H9 (cell line): ENCODE data around the gene C7orf25. TPM values are rescaled to one million over a fixed set of nuclear protein-coding genes. Genes with fewer than 3 reads are reported as not detected.

Experiments
- DNase-seq: peaks from one replicate; pipeline ENCODE4 v3.0.0-alpha.2; 2017
- H2AFZ ChIP-seq: one replicate; pipeline ENCODE4 v1.6.1; 2013; ENCODE audit warnings: mild to moderate bottlenecking, low read length, control low read depth, moderate library complexity
- H2AK5ac ChIP-seq: 2 replicates; pipeline ENCODE4 v1.6.1; 2013; ENCODE audit warnings: low read length, control low read depth, mixed read lengths; ENCODE audit not compliant: insufficient read length
- H2BK120ac ChIP-seq: one replicate; pipeline ENCODE4 v1.6.1; 2013; ENCODE audit warnings: low read depth, mild to moderate bottlenecking, low read length, control low read depth, inconsistent platforms; ENCODE audit not compliant: poor library complexity, severe bottlenecking
- H2BK12ac ChIP-seq: 2 replicates; pipeline ENCODE4 v1.6.1; 2013; ENCODE audit warnings: low read length, control low read depth, mixed read lengths, low read depth; ENCODE audit not compliant: insufficient read length
- H2BK15ac ChIP-seq: 2 replicates; pipeline ENCODE4 v1.6.1; 2013; ENCODE audit warnings: low read depth, low read length, control low read depth
- H2BK20ac ChIP-seq: one replicate; pipeline ENCODE4 v1.6.1; 2013; ENCODE audit warnings: low read depth, mild to moderate bottlenecking, low read length, control low read depth, inconsistent platforms; ENCODE audit not compliant: poor library complexity, severe bottlenecking
- H2BK5ac ChIP-seq: 2 replicates; pipeline ENCODE4 v1.6.1; 2013; ENCODE audit warnings: low read length, control low read depth, mixed read lengths; ENCODE audit not compliant: insufficient read length
- H3K14ac ChIP-seq: 2 replicates; pipeline ENCODE4 v1.6.1; 2013; ENCODE audit warnings: low read length, control low read depth; ENCODE audit not compliant: insufficient read depth
- H3K18ac ChIP-seq: 2 replicates; pipeline ENCODE4 v1.6.1; 2013; ENCODE audit warnings: low read depth, mild to moderate bottlenecking, mixed read lengths, low read length, control low read depth; ENCODE audit not compliant: insufficient read length
- H3K23ac ChIP-seq: 2 replicates; pipeline ENCODE4 v1.6.1; 2013; ENCODE audit warnings: low read length, control low read depth, mixed read lengths, low read depth; ENCODE audit not compliant: insufficient read length
- H3K23me2 ChIP-seq: 2 replicates; pipeline ENCODE4 v1.6.1; 2013; ENCODE audit warnings: low read depth, mild to moderate bottlenecking, mixed read lengths, low read length, control low read depth; ENCODE audit not compliant: insufficient read length, poor library complexity, severe bottlenecking
- H3K27ac ChIP-seq: 2 replicates; pipeline ENCODE4 v1.5.1; 2013; ENCODE audit warnings: low read length, control low read depth, mixed read lengths, low read depth; ENCODE audit not compliant: insufficient read length
- H3K27me3 ChIP-seq: 2 replicates; pipeline ENCODE4 v1.6.1; 2013; ENCODE audit warnings: low read length, control low read depth, inconsistent platforms; ENCODE audit not compliant: insufficient read depth
- H3K4ac ChIP-seq: 2 replicates; pipeline ENCODE4 v1.6.1; 2013; ENCODE audit warnings: low read depth, mild to moderate bottlenecking, control low read depth, inconsistent platforms, low read length, moderate library complexity
- H3K4me1 ChIP-seq: 2 replicates; pipeline ENCODE4 v1.6.1; 2013; ENCODE audit warnings: low read length, control low read depth, inconsistent platforms; ENCODE audit not compliant: insufficient read depth
- H3K4me2 ChIP-seq: 2 replicates; pipeline ENCODE4 v1.6.1; 2013; ENCODE audit warnings: low read length, control low read depth, mixed read lengths; ENCODE audit not compliant: insufficient read length, insufficient read depth
- H3K56ac ChIP-seq: 2 replicates; pipeline ENCODE4 v1.6.1; 2013; ENCODE audit warnings: low read depth, mild to moderate bottlenecking, mixed read lengths, low read length, control low read depth; ENCODE audit not compliant: insufficient read length
- H3K79me1 ChIP-seq: 2 replicates; pipeline ENCODE4 v1.6.1; 2013; ENCODE audit warnings: low read depth, mild to moderate bottlenecking, moderate library complexity, low read length, control low read depth, inconsistent platforms; ENCODE audit not compliant: insufficient read depth, poor library complexity, severe bottlenecking
- H3K79me2 ChIP-seq: 2 replicates; pipeline ENCODE4 v1.6.1; 2013; ENCODE audit warnings: low read length, control low read depth, inconsistent platforms; ENCODE audit not compliant: insufficient read depth
- H3K9ac ChIP-seq: 2 replicates; pipeline ENCODE4 v1.6.1; 2013; ENCODE audit warnings: low read length, control low read depth, mixed read lengths; ENCODE audit not compliant: insufficient read length; ENCODE audit errors: extremely low read depth
- H3K9me3 ChIP-seq: one replicate; pipeline ENCODE4 v1.6.1; 2013; ENCODE audit warnings: low read depth, low read length, inconsistent platforms; ENCODE audit not compliant: control insufficient read depth
- H3T11ph ChIP-seq: one replicate; pipeline ENCODE4 v1.6.1; 2013; ENCODE audit warnings: mild to moderate bottlenecking, low read length, control low read depth, inconsistent platforms
- H4K20me1 ChIP-seq: one replicate; pipeline ENCODE4 v1.6.1; 2013; ENCODE audit not compliant: control insufficient read depth, insufficient read length, insufficient read depth
- H4K5ac ChIP-seq: 2 replicates; pipeline ENCODE4 v1.6.1; 2013; ENCODE audit warnings: low read depth, mild to moderate bottlenecking, mixed read lengths, low read length, control low read depth; ENCODE audit not compliant: insufficient read length
- H4K8ac ChIP-seq: replicated peaks from 2 replicates; pipeline ENCODE4 v1.6.1; 2013; ENCODE audit warnings: low read length, control low read depth, mixed read lengths, low read depth; ENCODE audit not compliant: insufficient read length
- H4K91ac ChIP-seq: 2 replicates; pipeline ENCODE4 v1.6.1; 2013; ENCODE audit warnings: low read depth, mild to moderate bottlenecking, moderate library complexity, mixed read lengths, low read length, control low read depth; ENCODE audit not compliant: insufficient read length
- H3K27ac Mint-ChIP-seq, 3 experiments: 2 replicates in 2 of 3; 3 replicates in 1 of 3; pipeline ENCODE4 v1.8.0; 2020 to 2021; ENCODE audit warnings: mixed read lengths in 3 of 3, mild to moderate bottlenecking in 1 of 3, moderate library complexity in 1 of 3
- H3K27me3 Mint-ChIP-seq: 2 replicates; pipeline ENCODE4 v1.8.0; 2021; ENCODE audit warnings: low read depth, mild to moderate bottlenecking, moderate library complexity, mixed read lengths
- H3K36me3 Mint-ChIP-seq, 3 experiments: 2 replicates in 2 of 3; 3 replicates in 1 of 3; pipeline ENCODE4 v1.8.0; 2020 to 2021; ENCODE audit warnings: low read depth in 3 of 3, mixed read lengths in 3 of 3; ENCODE audit not compliant: insufficient read depth in 1 of 3
- H3K4me1 Mint-ChIP-seq, 2 experiments: 2 replicates each; pipeline ENCODE4 v1.8.0; 2020; ENCODE audit warnings: mixed read lengths in 2 of 2
- H3K4me3 Mint-ChIP-seq, 2 experiments: 2 replicates in 1 of 2; 3 replicates in 1 of 2; pipeline ENCODE4 v1.8.0; 2020 to 2021; ENCODE audit warnings: mild to moderate bottlenecking in 2 of 2, mixed read lengths in 2 of 2, moderate library complexity in 1 of 2
- H3K9me3 Mint-ChIP-seq, 2 experiments: 2 replicates in 1 of 2; 3 replicates in 1 of 2; pipeline ENCODE4 v1.8.0; 2020; ENCODE audit warnings: mild to moderate bottlenecking in 2 of 2, mixed read lengths in 2 of 2, moderate library complexity in 1 of 2
- CTCF ChIP-seq: fragments of 200-600 bp; sonication (generic); conservative IDR thresholded peaks from 3 replicates; pipeline ENCODE4 v1.8.0; 2021; ENCODE audit warnings: antibody characterized with exemption, mild to moderate bottlenecking
- WGBS: extraction: QIAGEN DNeasy Blood & Tissue Kit; methylation state at CpG from one replicate; pipeline ENCODE4 v1.1.7; 2013; ENCODE audit warnings: missing lambda C conversion rate, low lambda C conversion rate, mixed read lengths; ENCODE audit not compliant: insufficient read length; ENCODE audit errors: extremely low coverage; 5-methylcytosine and 5-hydroxymethylcytosine counted together
- total RNA-seq: library from RNA; stranded (reverse); gene quantifications from 2 replicates; pipeline ENCODE4 v1.2.1, GENCODE V29; 2021

The C7orf25 gene
- total RNA-seq, 1 experiment from 2014 or later = 3.8 TPM

- H2BK15ac ChIP-seq = no peak overlapping the region
- no peaks in the 10 kb centered on the region for H3K9me3 ChIP-seq
- H3K9ac ChIP-seq = no peak overlapping the region
- H2BK120ac ChIP-seq = no peak overlapping the region
- no peak overlapping the region for H3K27ac ChIP-seq
- 0 out of 5 replicates have a peak, but pooled peaks cover 0 to 2% of the 10 kb centered on the region in 2 experiments for H3K9me3 Mint-ChIP-seq
- H2AFZ ChIP-seq = no peak overlapping the region
- H4K5ac ChIP-seq = no peak overlapping the region
- H3T11ph ChIP-seq = no peak overlapping the region
- H3K23me2 ChIP-seq = no peaks in the 10 kb centered on the region
- no peak overlapping the region for H3K4ac ChIP-seq
- no peak overlapping the region for H3K56ac ChIP-seq
- no peaks in the 10 kb centered on the region for H3K4me1 ChIP-seq
- H2BK12ac ChIP-seq = no peak overlapping the region
- H3K23ac ChIP-seq = no peak overlapping the region
- H3K36me3 Mint-ChIP-seq = peaks cover 0 to 2% (median 0%) of the 10 kb centered on the region in 3 experiments; a peak in 1 of 7 replicates
- H3K4me2 ChIP-seq = no peak overlapping the region
- H3K27ac Mint-ChIP-seq = no peak overlapping the region
- no peaks in the 10 kb centered on the region for H4K20me1 ChIP-seq
- no peak overlapping the region for H3K18ac ChIP-seq
- no peak for DNase-seq
- WGBS = no CpG with 5 or more reads among the region's 2 CpGs
- H2AK5ac ChIP-seq = no peak overlapping the region
- H3K27me3 ChIP-seq = no peaks in the 10 kb centered on the region
- no peak for TF ChIP-seq CTCF
- no peak overlapping the region for H2BK20ac ChIP-seq
- H3K79me1 ChIP-seq = no peaks in the 10 kb centered on the region
- no peak overlapping the region for H4K91ac ChIP-seq
- H3K4me3 Mint-ChIP-seq = no peak overlapping the region
- H3K79me2 ChIP-seq = no peaks in the 10 kb centered on the region
- no peak overlapping the region for H3K14ac ChIP-seq
- H4K8ac ChIP-seq = no peak overlapping the region
- no peak overlapping the region for H2BK5ac ChIP-seq
- H3K27me3 Mint-ChIP-seq = no peaks in the 10 kb centered on the region
- H3K4me1 Mint-ChIP-seq = peaks cover 4 to 10% of the 10 kb centered on the region in 2 experiments
These were observed 34.7 kb upstream of the C7orf25 start for GRCh38 chr7:42946627-42946950.
